Breast epithelium (tissue), 3 donors: ENCODE measurements around the gene SHLD1.

ENCODE experiments used
- CTCF ChIP-seq, 3 donors: fragments of 450-650 bp; IDR thresholded peaks; one replicate each; pipeline ENCODE4 v1.5.1; 2016 to 2017; ENCODE audit warnings: antibody characterized with exemption in 3 of 3, mild to moderate bottlenecking in 3 of 3, moderate library complexity in 3 of 3
- POLR2A ChIP-seq: fragments of 450-650 bp; IDR thresholded peaks from one replicate; pipeline ENCODE4 v1.6.1; 2016; ENCODE audit warnings: antibody characterized with exemption, mild to moderate bottlenecking, moderate library complexity

- TF ChIP-seq CTCF (IDR thresholded peaks at IDR 0.05) = no peak
- no peak for TF ChIP-seq POLR2A
Measured at GRCh38 chr20:5786930-5787795, 37.0 kb downstream of the SHLD1 start.
